OCI-LY7 (cell line): ENCODE measurements around the gene EPN1. TPM values are rescaled to one million over a fixed set of nuclear protein-coding genes. Genes with fewer than 3 reads are reported as not detected.
A peak's percentile ranks its signal among the peaks of the same experiment; 100 is the strongest.

Experiments used
- BruUV-seq: library from RNA; stranded (reverse); fragments of 400-500 nt; replicated peaks from 2 replicates; lab custom pipeline; 2021; lab: Mats Ljungman, UMichigan
- CTCF ChIA-PET: fragments of 300-600 bp; sonication (Branson Sonifier 250); formaldehyde crosslinking; loops from one replicate; lab custom pipeline; 2022; ENCODE audit warnings: antibody characterized with exemption; ENCODE audit not compliant: unreplicated experiment; lab: Charles Lee
- POLR2A ChIA-PET: fragments of 300-600 bp; sonication (Branson Sonifier 250); formaldehyde crosslinking; loops from one replicate; lab custom pipeline; 2022; ENCODE audit warnings: antibody characterized with exemption; lab: Charles Lee
- DNase-seq: peaks from one replicate; pipeline ENCODE4 v3.0.0-alpha.2; 2015; ENCODE audit warnings: low spot score
- H2AFZ ChIP-seq: fragments of 200-600 bp; sonication (generic), shearing (Covaris generic); 2 replicates; pipeline ENCODE4 v1.6.1; 2014; ENCODE audit warnings: mild to moderate bottlenecking, antibody characterized with exemption, low read length, moderate library complexity
- H3K27ac ChIP-seq: fragments of 200-600 bp; sonication (generic); 2 replicates; pipeline ENCODE4 v1.5.1; 2014; ENCODE audit warnings: mixed run types, low read depth, mild to moderate bottlenecking, moderate library complexity, low read length, inconsistent platforms; ENCODE audit not compliant: poor library complexity, severe bottlenecking
- H3K36me3 ChIP-seq: fragments of 200-600 bp; sonication (generic); 2 replicates; pipeline ENCODE4 v1.6.1; 2014; ENCODE audit warnings: mild to moderate bottlenecking, antibody characterized with exemption, low read length, moderate library complexity, mixed read lengths; ENCODE audit not compliant: insufficient read depth
- H3K4me1 ChIP-seq: fragments of 200-600 bp; sonication (generic); 2 replicates; pipeline ENCODE4 v1.5.1; 2014; ENCODE audit warnings: mild to moderate bottlenecking, low read length; ENCODE audit not compliant: insufficient read depth, poor library complexity, severe bottlenecking
- H3K4me2 ChIP-seq: fragments of 200-600 bp; sonication (generic); 2 replicates; pipeline ENCODE4 v1.6.1; 2014; ENCODE audit warnings: mild to moderate bottlenecking, low read length
- H3K4me3 ChIP-seq: fragments of 200-600 bp; sonication (generic); 2 replicates; pipeline ENCODE4 v1.5.1; 2014; ENCODE audit warnings: mild to moderate bottlenecking, low read depth, low read length; ENCODE audit not compliant: poor library complexity, severe bottlenecking
- H3K79me2 ChIP-seq: fragments of 200-600 bp; sonication (generic); 2 replicates; pipeline ENCODE4 v1.6.1; 2016; ENCODE audit warnings: low read depth, mild to moderate bottlenecking, low read length, moderate library complexity, mixed read lengths; ENCODE audit not compliant: insufficient read depth
- H3K9me2 ChIP-seq: fragments of 200-600 bp; sonication (generic); 2 replicates; pipeline ENCODE4 v1.6.1; 2016; ENCODE audit warnings: mild to moderate bottlenecking, low read length, mixed read lengths; ENCODE audit not compliant: insufficient read depth
- H3K9me3 ChIP-seq: fragments of 200-600 bp; sonication (generic); 2 replicates; pipeline ENCODE4 v1.6.1; 2014; ENCODE audit warnings: mild to moderate bottlenecking, mixed run types, low read length, mixed read lengths
- H4K20me1 ChIP-seq: fragments of 200-600 bp; sonication (generic); 2 replicates; pipeline ENCODE4 v1.6.1; 2014; ENCODE audit warnings: mild to moderate bottlenecking, antibody characterized with exemption, low read length, moderate library complexity, mixed read lengths; ENCODE audit not compliant: insufficient read depth
- CTCF ChIP-seq: fragments of 200-600 bp; sonication (generic); conservative IDR thresholded peaks from 2 replicates; pipeline ENCODE4 v1.5.1; 2014; ENCODE audit warnings: mild to moderate bottlenecking, antibody characterized with exemption, low read length, moderate library complexity, mixed read lengths
- EZH2phosphoT487 ChIP-seq: fragments of 200-600 bp; sonication (generic); IDR thresholded peaks from 2 replicates; pipeline ENCODE4 v1.6.1; 2018; ENCODE audit warnings: low read depth, borderline replicate concordance, mild to moderate bottlenecking, mixed run types, antibody characterized with exemption, low read length, moderate library complexity, mixed read lengths
- intact Hi-C: fragments of 100-400 bp; cut with micrococcal nuclease; formaldehyde crosslinking; loops from one replicate; pipeline ENCODE4 v1.10.0; 2022; ENCODE audit not compliant: unreplicated experiment
- total RNA-seq, 2 experiments: library from RNA; depleted of rRNA in 1 of 2; stranded (reverse); fragments of >200 nt in 1 of 2; shearing (Covaris generic) in 1 of 2; gene quantifications; 2 replicates each; pipeline ENCODE4 v1.2.3, GENCODE V29; 2014 to 2022

EPN1 gene
- total RNA-seq, 2 experiments from 2014 or later: 40.5 to 120 TPM

DNA sequence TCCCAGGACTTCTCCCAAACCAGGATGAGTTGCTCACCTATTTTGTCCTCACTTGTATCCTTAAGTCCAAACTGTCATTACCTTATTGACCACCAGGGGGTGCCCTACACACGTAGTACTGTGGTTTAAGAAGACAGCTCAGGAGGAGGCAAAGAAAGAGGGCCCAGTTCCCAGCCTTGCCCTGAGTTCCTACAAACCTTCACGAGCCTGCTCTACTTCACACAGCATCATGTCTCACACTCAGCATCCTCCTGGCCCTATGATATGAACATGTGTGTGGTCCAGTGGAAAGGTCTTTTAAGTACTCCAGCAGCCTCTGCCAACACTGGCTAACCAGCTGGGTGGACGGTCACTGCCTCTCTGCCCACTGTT, 42.6 kb upstream of the EPN1 start:
- peak; percentile 91 for TF ChIP-seq CTCF
- no peak for TF ChIP-seq EZH2phosphoT487
- Histone ChIP-seq H3K36me3 (no peaks in the 10 kb centered on the region), H3K4me3 (no peak overlapping the region), H3K9me2 (no peaks in the 10 kb centered on the region), H3K4me2 (peak overlapping the region; percentile 30; the same call in 1 of the 2 replicates), H2AFZ (no peak overlapping the region), H4K20me1 (no peaks in the 10 kb centered on the region), H3K4me1 (peaks cover 34% of the 10 kb centered on the region), H3K27ac (no peak overlapping the region), H3K79me2 (peaks cover 26% of the 10 kb centered on the region), H3K9me3 (no peaks in the 10 kb centered on the region)
- intact Hi-C loops: no loop called here
- BruUV-seq: no TSS peak
- DNase-seq: peak; percentile 96
- ChIA-PET POLR2A (interaction anchor here (0.6 kb wide), 2 partner anchors 69 to 397 kb away, joined by 3 to 5 read pairs; no protein-coding TSS in a partner anchor), CTCF (interaction anchor here (0.7 to 1.6 kb wide), 2 partner anchors 15 to 22 kb away, joined by 3 read pairs; partner anchors contain the start of gene U2AF2)

- intact Hi-C loops: no loop called here
- no peaks in the 10 kb centered on the region for H4K20me1 ChIP-seq
- H3K79me2 ChIP-seq: peaks cover 26% of the 10 kb centered on the region
- peak overlapping the region; percentile 64 for H3K27ac ChIP-seq
- ChIA-PET CTCF (interaction anchor here (1.6 kb wide), 1 partner anchor 21 kb away, joined by 3 read pairs; the partner anchor contains the start of gene U2AF2), POLR2A (interaction anchor here (0.6 to 1.0 kb wide), 4 partner anchors 9 to 357 kb away, joined by 3 to 6 read pairs (median 4); partner anchors contain the start of genes KMT5C and ZNF784)
- peaks cover 7% of the 10 kb centered on the region; the same call in 1 of the 2 replicates for H3K36me3 ChIP-seq
- no peaks in the 10 kb centered on the region for H3K9me2 ChIP-seq
- DNase-seq: no peak
- peak overlapping the region; percentile 100 for H3K4me2 ChIP-seq
- BruUV-seq: no TSS peak
- H3K4me3 ChIP-seq: peak overlapping the region; percentile 98
- no peaks in the 10 kb centered on the region for H3K9me3 ChIP-seq
- peaks cover 38% of the 10 kb centered on the region for H3K4me1 ChIP-seq
- H2AFZ ChIP-seq: peak overlapping the region; percentile 59; the same call in 1 of the 2 replicates
- TF ChIP-seq CTCF (no peak), EZH2phosphoT487 (no peak)
Measured at GRCh38 chr19:55633861-55634260, 41.2 kb upstream of the EPN1 start.

- H3K27ac ChIP-seq: peak overlapping the region; percentile 64
- TSS peak; percentile 61 for BruUV-seq
- no peak overlapping the region for H2AFZ ChIP-seq
- H3K4me3 ChIP-seq: peak overlapping the region; percentile 98
- H4K20me1 ChIP-seq: no peaks in the 10 kb centered on the region
- intact Hi-C loops: no loop called here
- ChIA-PET CTCF (no interaction called here), POLR2A (no interaction called here)
- no peak for TF ChIP-seq EZH2phosphoT487
- no peaks in the 10 kb centered on the region for H3K9me2 ChIP-seq
- H3K4me1 ChIP-seq: peaks cover 53% of the 10 kb centered on the region
- DNase-seq: no peak
- H3K9me3 ChIP-seq: no peaks in the 10 kb centered on the region
- peak overlapping the region; percentile 100 for H3K4me2 ChIP-seq
- H3K79me2 ChIP-seq: peaks cover 26% of the 10 kb centered on the region
- peaks cover 7% of the 10 kb centered on the region; the same call in 1 of the 2 replicates for H3K36me3 ChIP-seq
Measured at GRCh38 chr19:55635334-55635717, 39.7 kb upstream of the EPN1 start.
